Suprapubic skin (tissue), 4 donors: ENCODE results near the gene PHOX2B.

Source experiments
- EP300 ChIP-seq: sonication (generic); formaldehyde crosslinking; IDR thresholded peaks from one replicate; pipeline ENCODE4 v1.6.1; 2017; ENCODE audit warnings: antibody characterized with exemption
- POLR2A ChIP-seq, 2 donors: fragments of 450-650 bp; IDR thresholded peaks; one replicate each; pipeline ENCODE4 v1.6.1; 2017; ENCODE audit warnings: antibody characterized with exemption in 2 of 2, mild to moderate bottlenecking in 2 of 2, moderate library complexity in 2 of 2
- POLR2AphosphoS5 ChIP-seq, 3 donors: sonication (generic); formaldehyde crosslinking; IDR thresholded peaks; one replicate each; pipeline ENCODE4 v1.6.1; 2017; ENCODE audit warnings: antibody characterized with exemption in 3 of 3
- TF ChIP-seq, protein P1 (sequence below), 2 donors: fragments of 200-600 bp in 1 of 2; fragments of 450-650 bp in 1 of 2; sonication (generic) in 1 of 2; IDR thresholded peaks; one replicate each; pipeline ENCODE4 v1.5.1; 2016 to 2019; ENCODE audit warnings: antibody characterized with exemption in 2 of 2, mild to moderate bottlenecking in 1 of 2, moderate library complexity in 1 of 2

- TF ChIP-seq, protein P1, sequence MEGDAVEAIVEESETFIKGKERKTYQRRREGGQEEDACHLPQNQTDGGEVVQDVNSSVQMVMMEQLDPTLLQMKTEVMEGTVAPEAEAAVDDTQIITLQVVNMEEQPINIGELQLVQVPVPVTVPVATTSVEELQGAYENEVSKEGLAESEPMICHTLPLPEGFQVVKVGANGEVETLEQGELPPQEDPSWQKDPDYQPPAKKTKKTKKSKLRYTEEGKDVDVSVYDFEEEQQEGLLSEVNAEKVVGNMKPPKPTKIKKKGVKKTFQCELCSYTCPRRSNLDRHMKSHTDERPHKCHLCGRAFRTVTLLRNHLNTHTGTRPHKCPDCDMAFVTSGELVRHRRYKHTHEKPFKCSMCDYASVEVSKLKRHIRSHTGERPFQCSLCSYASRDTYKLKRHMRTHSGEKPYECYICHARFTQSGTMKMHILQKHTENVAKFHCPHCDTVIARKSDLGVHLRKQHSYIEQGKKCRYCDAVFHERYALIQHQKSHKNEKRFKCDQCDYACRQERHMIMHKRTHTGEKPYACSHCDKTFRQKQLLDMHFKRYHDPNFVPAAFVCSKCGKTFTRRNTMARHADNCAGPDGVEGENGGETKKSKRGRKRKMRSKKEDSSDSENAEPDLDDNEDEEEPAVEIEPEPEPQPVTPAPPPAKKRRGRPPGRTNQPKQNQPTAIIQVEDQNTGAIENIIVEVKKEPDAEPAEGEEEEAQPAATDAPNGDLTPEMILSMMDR (IDR thresholded peaks at IDR 0.05): no peak
- no peak for TF ChIP-seq POLR2A (IDR thresholded peaks at IDR 0.05)
- TF ChIP-seq EP300: no peak
- no peak for TF ChIP-seq POLR2AphosphoS5 (IDR thresholded peaks at IDR 0.05)
Observed at GRCh38 chr4:41746440-41747229, 1.9 kb downstream of the PHOX2B start.
